ENCODE measurements around the gene ANKRD27.

ANKRD27 gene

DNA sequence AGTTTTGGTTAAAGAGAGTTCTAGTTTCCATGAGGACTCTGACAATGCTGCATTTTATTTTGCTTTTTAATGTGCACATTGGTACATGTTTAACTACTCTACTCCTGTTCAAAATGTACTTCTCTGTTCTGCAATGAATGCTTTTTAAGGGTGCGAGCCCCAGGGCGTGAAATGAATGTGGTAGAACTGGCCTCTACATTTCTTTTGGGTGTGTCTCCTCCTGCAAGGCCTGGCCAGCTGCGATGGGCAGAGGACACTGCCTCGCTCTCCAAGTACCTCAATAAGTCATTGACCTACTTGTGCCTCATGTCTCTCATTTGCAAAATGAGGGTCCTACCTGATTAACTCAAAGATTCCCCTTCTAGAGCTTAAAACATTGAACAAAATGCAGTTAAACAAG lies 7.3 kb upstream of the ANKRD27 start:
- no peak for DNase-seq (ENCODE audit: low read depth)
- TF ChIP-seq, protein P1, sequence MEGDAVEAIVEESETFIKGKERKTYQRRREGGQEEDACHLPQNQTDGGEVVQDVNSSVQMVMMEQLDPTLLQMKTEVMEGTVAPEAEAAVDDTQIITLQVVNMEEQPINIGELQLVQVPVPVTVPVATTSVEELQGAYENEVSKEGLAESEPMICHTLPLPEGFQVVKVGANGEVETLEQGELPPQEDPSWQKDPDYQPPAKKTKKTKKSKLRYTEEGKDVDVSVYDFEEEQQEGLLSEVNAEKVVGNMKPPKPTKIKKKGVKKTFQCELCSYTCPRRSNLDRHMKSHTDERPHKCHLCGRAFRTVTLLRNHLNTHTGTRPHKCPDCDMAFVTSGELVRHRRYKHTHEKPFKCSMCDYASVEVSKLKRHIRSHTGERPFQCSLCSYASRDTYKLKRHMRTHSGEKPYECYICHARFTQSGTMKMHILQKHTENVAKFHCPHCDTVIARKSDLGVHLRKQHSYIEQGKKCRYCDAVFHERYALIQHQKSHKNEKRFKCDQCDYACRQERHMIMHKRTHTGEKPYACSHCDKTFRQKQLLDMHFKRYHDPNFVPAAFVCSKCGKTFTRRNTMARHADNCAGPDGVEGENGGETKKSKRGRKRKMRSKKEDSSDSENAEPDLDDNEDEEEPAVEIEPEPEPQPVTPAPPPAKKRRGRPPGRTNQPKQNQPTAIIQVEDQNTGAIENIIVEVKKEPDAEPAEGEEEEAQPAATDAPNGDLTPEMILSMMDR (conservative IDR thresholded peaks at IDR 0.05; ENCODE audit: low read length) = no peak
- no peak overlapping the region for H3K4me3 ChIP-seq (ENCODE audit: low read length)

DNA sequence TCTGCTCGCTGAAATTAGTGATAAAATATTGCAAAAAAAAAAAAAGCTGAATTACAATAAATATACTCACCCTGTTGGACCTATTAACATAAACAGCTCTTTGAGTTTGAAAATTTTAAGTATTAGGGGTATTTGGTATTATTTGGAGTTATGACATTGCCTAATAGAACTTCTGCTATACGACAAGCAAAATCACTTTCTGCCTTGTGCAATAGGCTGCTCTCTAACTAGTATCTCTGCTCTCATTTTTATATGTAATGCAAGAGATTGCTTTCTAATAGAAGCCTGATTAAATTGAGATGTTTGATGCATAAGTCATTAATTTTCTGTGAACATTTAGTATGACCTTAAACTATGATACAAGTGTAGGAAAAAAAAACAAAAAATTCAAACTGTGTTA lies 6.0 kb upstream of the ANKRD27 start:
- no peak for DNase-seq (ENCODE audit: low read depth)
- TF ChIP-seq, protein P1 (conservative IDR thresholded peaks at IDR 0.05; ENCODE audit: low read length) = no peak
- H3K4me3 ChIP-seq (ENCODE audit: low read length) = no peak overlapping the region

DNA sequence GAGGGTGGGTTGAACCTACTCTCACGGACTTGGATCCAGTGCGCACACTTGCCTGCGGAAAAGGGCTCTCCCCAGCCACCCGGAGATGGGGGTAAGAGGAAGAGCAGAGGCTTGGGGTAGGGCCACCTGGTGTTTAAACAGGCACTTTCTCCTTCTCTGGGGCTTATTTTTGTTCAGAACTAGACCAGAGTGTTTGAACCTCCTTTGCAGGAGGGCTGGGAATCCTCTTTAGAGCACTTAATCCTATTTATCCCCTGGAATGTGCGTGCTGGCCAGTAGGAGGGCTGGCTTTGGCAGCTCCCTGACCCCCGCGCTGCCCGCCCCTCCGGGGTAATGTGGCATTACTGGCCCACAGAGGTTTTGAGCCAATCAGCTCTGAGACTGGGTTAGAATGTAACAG lies 2.7 kb upstream of the ANKRD27 start:
- no peak for DNase-seq (ENCODE audit: low read depth)
- TF ChIP-seq, protein P1 (conservative IDR thresholded peaks at IDR 0.05; ENCODE audit: low read length) = no peak
- H3K4me3 ChIP-seq (ENCODE audit: low read length) = no peak overlapping the region

DNA sequence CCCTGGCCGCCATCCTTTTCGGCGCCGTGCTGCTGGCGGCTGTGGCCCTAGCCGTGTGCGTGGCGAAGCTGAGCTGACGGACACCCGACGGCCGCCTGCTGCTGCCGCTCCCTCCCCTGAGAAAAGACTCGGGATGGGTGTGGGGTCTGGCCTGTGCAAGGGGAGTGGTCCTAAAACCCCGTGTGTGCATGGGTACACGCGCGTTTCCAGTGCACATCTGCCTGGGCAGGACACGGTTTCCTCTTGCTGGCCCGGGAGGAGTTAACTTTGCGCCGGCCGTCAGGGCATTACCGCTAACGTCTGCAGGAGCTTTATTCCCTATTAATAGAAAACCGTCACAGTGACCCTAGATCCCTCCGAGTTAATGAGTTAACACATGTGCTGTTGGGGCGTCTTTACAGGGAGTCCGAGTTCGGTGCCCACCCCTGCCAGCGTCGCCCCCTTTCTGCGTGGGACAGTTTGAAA lies 1.9 kb upstream of the ANKRD27 start:
- TF ChIP-seq, protein P1 (conservative IDR thresholded peaks at IDR 0.05; ENCODE audit: low read length) = no peak
- DNase-seq (ENCODE audit: low read depth) = no peak
- H3K4me3 ChIP-seq (ENCODE audit: low read length) = no peak overlapping the region

DNA sequence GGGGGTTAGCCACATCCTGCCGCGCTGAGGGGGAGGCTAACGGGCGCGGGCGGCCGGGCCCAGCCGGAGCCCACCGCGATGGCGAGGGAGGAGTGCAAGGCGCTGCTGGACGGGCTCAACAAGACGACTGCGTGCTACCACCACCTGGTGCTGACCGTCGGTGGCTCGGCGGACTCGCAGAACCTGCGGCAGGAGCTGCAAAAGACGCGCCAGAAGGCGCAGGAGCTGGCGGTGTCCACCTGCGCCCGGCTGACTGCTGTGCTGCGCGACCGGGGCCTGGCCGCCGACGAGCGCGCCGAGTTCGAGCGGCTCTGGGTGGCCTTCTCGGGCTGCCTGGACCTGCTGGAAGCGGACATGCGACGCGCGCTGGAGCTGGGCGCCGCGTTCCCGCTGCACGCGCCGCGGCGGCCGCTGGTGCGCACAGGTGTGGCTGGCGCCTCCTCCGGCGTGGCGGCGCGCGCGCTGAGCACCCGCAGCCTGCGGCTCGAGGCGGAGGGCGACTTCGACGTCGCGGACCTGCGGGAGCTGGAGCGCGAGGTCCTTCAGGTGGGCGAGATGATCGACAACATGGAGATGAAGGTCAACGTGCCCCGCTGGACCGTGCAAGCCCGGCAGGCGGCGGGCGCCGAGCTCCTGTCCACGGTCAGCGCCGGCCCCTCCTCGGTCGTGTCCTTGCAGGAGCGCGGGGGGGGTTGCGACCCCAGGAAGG lies 1.4 kb upstream of the ANKRD27 start:
- no peak for DNase-seq (ENCODE audit: low read depth)
- TF ChIP-seq, protein P1 (conservative IDR thresholded peaks at IDR 0.05; ENCODE audit: low read length) = no peak
- no peak overlapping the region; the same call in 1 of the 2 replicates for H3K4me3 ChIP-seq (ENCODE audit: low read length)

DNA sequence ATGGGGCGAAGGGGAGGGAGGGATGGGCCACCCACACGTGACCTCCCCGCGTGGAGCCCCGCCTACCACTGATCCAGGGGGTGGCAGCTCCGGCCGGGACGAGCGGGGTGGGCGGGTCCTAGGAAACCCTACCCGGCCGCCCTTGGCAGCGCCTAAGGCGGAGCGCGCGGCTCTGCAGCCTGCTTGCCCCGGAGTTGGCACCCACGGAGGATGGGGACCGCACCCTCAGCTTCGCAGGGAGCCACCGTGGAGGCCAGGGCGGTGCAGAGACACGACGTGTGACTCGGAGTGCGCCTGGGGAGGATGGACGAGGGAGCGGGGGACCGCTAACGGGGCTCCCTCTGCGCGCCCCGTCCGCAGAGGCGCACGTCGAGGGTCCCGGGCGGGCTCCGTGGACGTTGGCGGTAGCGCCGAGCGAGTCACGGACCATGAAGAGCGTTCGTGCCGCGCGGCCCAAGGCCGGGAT lies 773 bp upstream of the ANKRD27 start, which contains the start of gene RGS9BP:
Gene RGS9BP (plus strand): TSS at position 129 of the 466 bp plus-strand sequence. CDS start 416 bp downstream, outside the sequence.
- TF ChIP-seq, protein P1 (conservative IDR thresholded peaks at IDR 0.05; ENCODE audit: low read length) = no peak
- peak; percentile 70 for DNase-seq (ENCODE audit: low read depth)
- H3K4me3 ChIP-seq (ENCODE audit: low read length) = peak within 1 kb of the TSS; percentile 94

All from AG10803 (cell line).